ENCODE results near the gene SNX25.
"Not testable (repeated sequence)": the region's sequence is repeated elsewhere in the genome, so short reads cannot be mapped to it uniquely, and the experiment has no call there.

- not testable (repeated sequence) for TF ChIP-seq SIN3A (IDR thresholded peaks at IDR 0.05; ENCODE audit: borderline replicate concordance, low read depth, low read length); SMC3 (IDR thresholded peaks at IDR 0.05; ENCODE audit: low read depth, low read length); POLR2AphosphoS5 (IDR thresholded peaks at IDR 0.05; ENCODE audit: low read depth, low read length); RCOR1 (IDR thresholded peaks at IDR 0.05; ENCODE audit: low read length); FOXM1 (IDR thresholded peaks at IDR 0.05; ENCODE audit: low read depth); GATA2 (CRISPR knock-in tag; IDR thresholded peaks at IDR 0.05); EZH2phosphoT487 (IDR thresholded peaks at IDR 0.05; ENCODE audit: borderline replicate concordance, low read depth)
- TF ChIP-seq, protein P1, sequence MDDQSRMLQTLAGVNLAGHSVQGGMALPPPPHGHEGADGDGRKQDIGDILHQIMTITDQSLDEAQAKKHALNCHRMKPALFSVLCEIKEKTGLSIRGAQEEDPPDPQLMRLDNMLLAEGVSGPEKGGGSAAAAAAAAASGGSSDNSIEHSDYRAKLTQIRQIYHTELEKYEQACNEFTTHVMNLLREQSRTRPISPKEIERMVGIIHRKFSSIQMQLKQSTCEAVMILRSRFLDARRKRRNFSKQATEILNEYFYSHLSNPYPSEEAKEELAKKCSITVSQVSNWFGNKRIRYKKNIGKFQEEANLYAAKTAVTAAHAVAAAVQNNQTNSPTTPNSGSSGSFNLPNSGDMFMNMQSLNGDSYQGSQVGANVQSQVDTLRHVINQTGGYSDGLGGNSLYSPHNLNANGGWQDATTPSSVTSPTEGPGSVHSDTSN (IDR thresholded peaks at IDR 0.05), result not testable (repeated sequence)
- TF ChIP-seq, protein P2, sequence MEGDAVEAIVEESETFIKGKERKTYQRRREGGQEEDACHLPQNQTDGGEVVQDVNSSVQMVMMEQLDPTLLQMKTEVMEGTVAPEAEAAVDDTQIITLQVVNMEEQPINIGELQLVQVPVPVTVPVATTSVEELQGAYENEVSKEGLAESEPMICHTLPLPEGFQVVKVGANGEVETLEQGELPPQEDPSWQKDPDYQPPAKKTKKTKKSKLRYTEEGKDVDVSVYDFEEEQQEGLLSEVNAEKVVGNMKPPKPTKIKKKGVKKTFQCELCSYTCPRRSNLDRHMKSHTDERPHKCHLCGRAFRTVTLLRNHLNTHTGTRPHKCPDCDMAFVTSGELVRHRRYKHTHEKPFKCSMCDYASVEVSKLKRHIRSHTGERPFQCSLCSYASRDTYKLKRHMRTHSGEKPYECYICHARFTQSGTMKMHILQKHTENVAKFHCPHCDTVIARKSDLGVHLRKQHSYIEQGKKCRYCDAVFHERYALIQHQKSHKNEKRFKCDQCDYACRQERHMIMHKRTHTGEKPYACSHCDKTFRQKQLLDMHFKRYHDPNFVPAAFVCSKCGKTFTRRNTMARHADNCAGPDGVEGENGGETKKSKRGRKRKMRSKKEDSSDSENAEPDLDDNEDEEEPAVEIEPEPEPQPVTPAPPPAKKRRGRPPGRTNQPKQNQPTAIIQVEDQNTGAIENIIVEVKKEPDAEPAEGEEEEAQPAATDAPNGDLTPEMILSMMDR (IDR thresholded peaks at IDR 0.05), result not testable (repeated sequence)
- TF ChIP-seq, protein P3, sequence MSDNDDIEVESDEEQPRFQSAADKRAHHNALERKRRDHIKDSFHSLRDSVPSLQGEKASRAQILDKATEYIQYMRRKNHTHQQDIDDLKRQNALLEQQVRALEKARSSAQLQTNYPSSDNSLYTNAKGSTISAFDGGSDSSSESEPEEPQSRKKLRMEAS (IDR thresholded peaks at IDR 0.05; ENCODE audit: low read depth), result not testable (repeated sequence)
Measured at GRCh38 chr4:185317462-185317861, 108.1 kb downstream of the SNX25 start.
